ENCODE data around the gene ANKRD53. TPM values are rescaled to one million over a fixed set of nuclear protein-coding genes. Genes with fewer than 3 reads are reported as not detected.

ANKRD53 gene
- total RNA-seq: under 1 TPM in 1 of 2 donors, not detected in 1; 0.58 TPM

GRCh38 chr2:70978341-70979179, at the start of gene ANKRD53:
Gene ANKRD53 (plus strand): TSS chr2:70978630. CDS start chr2:70978646, 16 bp downstream.
- H3K36me3 Mint-ChIP-seq (ENCODE audit: insufficient read depth in 2 of 2): no peaks in the 10 kb centered on the region
- no peaks in the 10 kb centered on the region for H3K9me3 Mint-ChIP-seq
- peak within 1 kb of the TSS; percentile 80 for H3K27ac Mint-ChIP-seq
- peak within 1 kb of the TSS; percentile 82 to 92 for H3K4me3 Mint-ChIP-seq
- no peaks in the 10 kb centered on the region for H3K27me3 Mint-ChIP-seq (ENCODE audit: low read depth)
- ATAC-seq (replicated peaks in 1 of 2) (peak; percentile 36 to 63), DNase-seq (peak in 1 of 2 donors; percentile 30)
- peaks cover 16% of the 10 kb centered on the region for H3K4me1 Mint-ChIP-seq (ENCODE audit: low read depth)

- Mint-ChIP-seq H3K27me3 (ENCODE audit: low read depth) (peaks cover 10% of the 10 kb centered on the region), H3K9me3 (no peaks in the 10 kb centered on the region), H3K4me1 (ENCODE audit: low read depth) (peaks cover 3% of the 10 kb centered on the region), H3K27ac (no peak overlapping the region), H3K4me3 (no peak overlapping the region), H3K36me3 (ENCODE audit: insufficient read depth in 2 of 2) (no peaks in the 10 kb centered on the region)
- no peak for DNase-seq
- ATAC-seq (replicated peaks in 1 of 2): no peak
Measured at GRCh38 chr2:70930371-70931329, 47.8 kb upstream of the ANKRD53 start.

- no peaks in the 10 kb centered on the region for H3K36me3 Mint-ChIP-seq (ENCODE audit: insufficient read depth in 2 of 2)
- ATAC-seq (replicated peaks in 1 of 2): no peak
- peaks cover 3% of the 10 kb centered on the region for H3K4me1 Mint-ChIP-seq (ENCODE audit: low read depth)
- no peak overlapping the region for H3K27ac Mint-ChIP-seq
- peaks cover 10% of the 10 kb centered on the region for H3K27me3 Mint-ChIP-seq (ENCODE audit: low read depth)
- DNase-seq: no peak
- H3K9me3 Mint-ChIP-seq: no peaks in the 10 kb centered on the region
- H3K4me3 Mint-ChIP-seq: no peak overlapping the region
Measured at GRCh38 chr2:70931376-70932000, 46.9 kb upstream of the ANKRD53 start.

- peaks cover 10% of the 10 kb centered on the region for H3K27me3 Mint-ChIP-seq (ENCODE audit: low read depth)
- no peak for ATAC-seq (replicated peaks in 1 of 2)
Measured at GRCh38 chr2:70932631-70933230, 45.7 kb upstream of the ANKRD53 start.

GRCh38 chr2:70934981-70935380, 43.4 kb upstream of the ANKRD53 start:
- DNase-seq (no peak), ATAC-seq (replicated peaks in 1 of 2) (no peak)
- H3K27me3 Mint-ChIP-seq (ENCODE audit: low read depth): peaks cover 16% of the 10 kb centered on the region
- H3K27ac Mint-ChIP-seq: no peak overlapping the region
- H3K4me1 Mint-ChIP-seq (ENCODE audit: low read depth): peaks cover 3% of the 10 kb centered on the region
- no peaks in the 10 kb centered on the region for H3K9me3 Mint-ChIP-seq
- no peaks in the 10 kb centered on the region for H3K36me3 Mint-ChIP-seq (ENCODE audit: insufficient read depth in 2 of 2)
- H3K4me3 Mint-ChIP-seq: no peak overlapping the region

More at GRCh38 chr2:70932631-70933230, 45.7 kb upstream of the ANKRD53 start:
- no peak overlapping the region for H3K27ac Mint-ChIP-seq
- no peak overlapping the region for H3K4me3 Mint-ChIP-seq
- H3K9me3 Mint-ChIP-seq: no peaks in the 10 kb centered on the region
- H3K36me3 Mint-ChIP-seq (ENCODE audit: insufficient read depth in 2 of 2): no peaks in the 10 kb centered on the region
- DNase-seq: no peak
- H3K4me1 Mint-ChIP-seq (ENCODE audit: low read depth): peaks cover 3% of the 10 kb centered on the region

GRCh38 chr2:70935468-70936164, 42.8 kb upstream of the ANKRD53 start, which contains the start of gene ATP6V1B1:
Gene ATP6V1B1 (plus strand): TSS chr2:70935900. CDS start chr2:70935955, 55 bp downstream.
- Mint-ChIP-seq H3K27me3 (ENCODE audit: low read depth) (peaks cover 20% of the 10 kb centered on the region), H3K36me3 (ENCODE audit: insufficient read depth in 2 of 2) (no peaks in the 10 kb centered on the region), H3K9me3 (no peaks in the 10 kb centered on the region), H3K4me3 (no peak within 1 kb of the TSS), H3K4me1 (ENCODE audit: low read depth) (peaks cover 3% of the 10 kb centered on the region), H3K27ac (no peak within 1 kb of the TSS)
- DNase-seq (no peak), ATAC-seq (replicated peaks in 1 of 2) (no peak)

GRCh38 chr2:70936165-70936978, 42.1 kb upstream of the ANKRD53 start:
- H3K4me1 Mint-ChIP-seq (ENCODE audit: low read depth): peaks cover 3% of the 10 kb centered on the region
- no peak for DNase-seq

GRCh38 chr2:70936979-70937811, 41.2 kb upstream of the ANKRD53 start:
- no peaks in the 10 kb centered on the region for H3K36me3 Mint-ChIP-seq (ENCODE audit: insufficient read depth in 2 of 2)
- H3K4me3 Mint-ChIP-seq: no peak overlapping the region
- DNase-seq (no peak), ATAC-seq (replicated peaks in 1 of 2) (no peak)
- no peaks in the 10 kb centered on the region for H3K9me3 Mint-ChIP-seq
- H3K27me3 Mint-ChIP-seq (ENCODE audit: low read depth): peaks cover 31% of the 10 kb centered on the region
- peaks cover 3% of the 10 kb centered on the region for H3K4me1 Mint-ChIP-seq (ENCODE audit: low read depth)
- no peak overlapping the region for H3K27ac Mint-ChIP-seq

More at GRCh38 chr2:70936165-70936978, 42.1 kb upstream of the ANKRD53 start:
- H3K4me3 Mint-ChIP-seq: no peak overlapping the region
- no peaks in the 10 kb centered on the region for H3K9me3 Mint-ChIP-seq
- H3K27me3 Mint-ChIP-seq (ENCODE audit: low read depth): peaks cover 26% of the 10 kb centered on the region
- H3K27ac Mint-ChIP-seq: no peak overlapping the region
- H3K36me3 Mint-ChIP-seq (ENCODE audit: insufficient read depth in 2 of 2): no peaks in the 10 kb centered on the region
- no peak for ATAC-seq (replicated peaks in 1 of 2)

- no peak overlapping the region for H3K4me3 Mint-ChIP-seq
- H3K27ac Mint-ChIP-seq: no peak overlapping the region
- no peaks in the 10 kb centered on the region for H3K9me3 Mint-ChIP-seq
- H3K36me3 Mint-ChIP-seq (ENCODE audit: insufficient read depth in 2 of 2): no peaks in the 10 kb centered on the region
- DNase-seq (no peak), ATAC-seq (replicated peaks in 1 of 2) (no peak)
- peaks cover 3% of the 10 kb centered on the region for H3K4me1 Mint-ChIP-seq (ENCODE audit: low read depth)
- peaks cover 31% of the 10 kb centered on the region for H3K27me3 Mint-ChIP-seq (ENCODE audit: low read depth)
Measured at GRCh38 chr2:70937866-70938585, 40.4 kb upstream of the ANKRD53 start.

- ATAC-seq (replicated peaks in 1 of 2) (no peak), DNase-seq (no peak)
- Mint-ChIP-seq H3K4me1 (ENCODE audit: low read depth) (peaks cover 3% of the 10 kb centered on the region), H3K4me3 (no peak overlapping the region), H3K9me3 (no peaks in the 10 kb centered on the region), H3K27ac (no peak overlapping the region), H3K27me3 (ENCODE audit: low read depth) (peaks cover 31% of the 10 kb centered on the region), H3K36me3 (ENCODE audit: insufficient read depth in 2 of 2) (no peaks in the 10 kb centered on the region)
Measured at GRCh38 chr2:70938586-70938950, 39.9 kb upstream of the ANKRD53 start.

All from activated T-cell treated with anti-CD3 and anti-CD28 coated beads, Interleukin-2, amount 50 U/mL, for 72 hours (primary cell).